ENCODE results near the gene PHF8. TPM values are rescaled to one million over a fixed set of nuclear protein-coding genes. Genes with fewer than 3 reads are reported as not detected.

The PHF8 gene
- polyA plus RNA-seq, 2 of the 4 experiments (the other 2 are of a cell fraction): 7.6 to 11.7 TPM

GRCh38 chrX:53895270-53895669 is 149.0 kb downstream of the PHF8 start:
- H3K4me3 ChIP-seq: no peak overlapping the region
- H3K4me1 ChIP-seq: no peaks in the 10 kb centered on the region
- no peak overlapping the region for H3K27ac ChIP-seq
- no peaks in the 10 kb centered on the region for H3K9me3 ChIP-seq
- ATAC-seq (no peak), FAIRE-seq (no peak), DNase-seq (ENCODE audit: low read depth in 1 of 2, low spot score in 1 of 2) (no peak)
- TF ChIP-seq RFX5 (IDR thresholded peaks at IDR 0.05): no peak
- TF ChIP-seq, protein P1, sequence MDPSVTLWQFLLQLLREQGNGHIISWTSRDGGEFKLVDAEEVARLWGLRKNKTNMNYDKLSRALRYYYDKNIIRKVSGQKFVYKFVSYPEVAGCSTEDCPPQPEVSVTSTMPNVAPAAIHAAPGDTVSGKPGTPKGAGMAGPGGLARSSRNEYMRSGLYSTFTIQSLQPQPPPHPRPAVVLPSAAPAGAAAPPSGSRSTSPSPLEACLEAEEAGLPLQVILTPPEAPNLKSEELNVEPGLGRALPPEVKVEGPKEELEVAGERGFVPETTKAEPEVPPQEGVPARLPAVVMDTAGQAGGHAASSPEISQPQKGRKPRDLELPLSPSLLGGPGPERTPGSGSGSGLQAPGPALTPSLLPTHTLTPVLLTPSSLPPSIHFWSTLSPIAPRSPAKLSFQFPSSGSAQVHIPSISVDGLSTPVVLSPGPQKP (IDR thresholded peaks at IDR 0.05; ENCODE audit: low read depth, low read length): no peak
- ChIA-PET CTCF (no interaction called here), POLR2A (no interaction called here)
- H3K4me2 ChIP-seq: no peak overlapping the region
- WGBS (ENCODE audit: missing lambda C conversion rate): 23% methylated on average over 3 of the region's 3 CpGs

Small RNAs within 50 kb of the gene (small RNA-seq; reads per million reads assigned to genes)
- 0 to 0.78 (median 0.08) reads per million in 6 experiments for gene RNA5SP505

Other genes with a start within 250 kb of the PHF8 start
- 7.7 and 9.0 TPM in 2 replicates for gene FAM120C, start 138.8 kb upstream of the PHF8 start, polyA plus RNA-seq (2011; rRNA removed)
- 5.3 to 6.0 TPM (median 5.8 TPM) in 3 replicates for gene FAM120C, start 138.8 kb upstream of the PHF8 start, polyA plus RNA-seq (2017; fragmentation: RNase III; extraction: RNeasy Plus Mini Kit Qiagen cat#74134 plus additional on column Dnase treatment)

Measured in A549 (cell line).